ENCODE results near the gene SHC2. TPM values are rescaled to one million over a fixed set of nuclear protein-coding genes. Genes with fewer than 3 reads are reported as not detected.

Gene SHC2
- total RNA-seq, 1 experiment from 2014 or later: 6.7 TPM

GRCh38 chr19:493391-494170 lies 32.7 kb upstream of the SHC2 start:
- no peak for DNase-seq (ENCODE audit: low read depth, low spot score)
- intact Hi-C loops (cut with micrococcal nuclease; ENCODE audit: unreplicated experiment) (no loop called here), in situ Hi-C loops (cut with HindIII; ENCODE audit: low pct_unique_long_range_greater_than_20kb, low sequenced_read_pairs) (no loop called here)
- Histone ChIP-seq H3K9me3 (ENCODE audit: control insufficient read depth, insufficient read depth, low read depth, low read length) (no peaks in the 10 kb centered on the region), H3K27me3 (ENCODE audit: control insufficient read depth, insufficient read depth, low read length) (no peaks in the 10 kb centered on the region), H3K4me1 (ENCODE audit: control insufficient read depth, insufficient read depth, low read length) (peaks cover 10% of the 10 kb centered on the region), H3K36me3 (ENCODE audit: control insufficient read depth, insufficient read depth, low read length) (no peaks in the 10 kb centered on the region; the same call in 1 of the 2 replicates), H3K27ac (ENCODE audit: low read length) (peak overlapping the region; percentile 69), H3K4me3 (ENCODE audit: low read depth in 2 of 2, low read length in 2 of 2) (no peak overlapping the region)
- ChIA-PET POLR2A (no interaction called here), CTCF (no interaction called here)
- BruUV-seq (replicated peaks): no TSS peak
- TF ChIP-seq SIN3A (IDR thresholded peaks at IDR 0.05; ENCODE audit: borderline replicate concordance, insufficient read depth, low read depth, low read length): no peak
- TF ChIP-seq CTCF (IDR thresholded peaks at IDR 0.05): no peak
- TF ChIP-seq TCF7L2 (IDR thresholded peaks at IDR 0.05; ENCODE audit: low read depth, low read length): no peak
- TF ChIP-seq POLR2AphosphoS5 (IDR thresholded peaks at IDR 0.05; ENCODE audit: low read depth, low read length): no peak
- TF ChIP-seq REST (IDR thresholded peaks at IDR 0.05; ENCODE audit: insufficient read depth in 1 of 2, low read depth in 2 of 2, low read length in 1 of 2): no peak
- no peak for ATAC-seq

GRCh38 chr19:492091-492531 lies 31.3 kb upstream of the SHC2 start:
- ATAC-seq (no peak), DNase-seq (ENCODE audit: low read depth, low spot score) (no peak)
- intact Hi-C loops (cut with micrococcal nuclease; ENCODE audit: unreplicated experiment) (no loop called here), in situ Hi-C loops (cut with HindIII; ENCODE audit: low pct_unique_long_range_greater_than_20kb, low sequenced_read_pairs) (no loop called here)
- TF ChIP-seq REST (IDR thresholded peaks at IDR 0.05; ENCODE audit: insufficient read depth in 1 of 2, low read depth in 2 of 2, low read length in 1 of 2): no peak
- TF ChIP-seq CTCF (IDR thresholded peaks at IDR 0.05): no peak
- no peak for TF ChIP-seq POLR2AphosphoS5 (IDR thresholded peaks at IDR 0.05; ENCODE audit: low read depth, low read length)
- TF ChIP-seq TCF7L2 (IDR thresholded peaks at IDR 0.05; ENCODE audit: low read depth, low read length): no peak
- TF ChIP-seq SIN3A (IDR thresholded peaks at IDR 0.05; ENCODE audit: borderline replicate concordance, insufficient read depth, low read depth, low read length): no peak
- CTCF ChIA-PET: no interaction called here
- POLR2A ChIA-PET: no interaction called here
- H3K4me1 ChIP-seq (ENCODE audit: control insufficient read depth, insufficient read depth, low read length): peaks cover 14% of the 10 kb centered on the region
- no peaks in the 10 kb centered on the region; the same call in 1 of the 2 replicates for H3K36me3 ChIP-seq (ENCODE audit: control insufficient read depth, insufficient read depth, low read length)
- no peak overlapping the region for H3K4me3 ChIP-seq (ENCODE audit: low read depth in 2 of 2, low read length in 2 of 2)
- no peaks in the 10 kb centered on the region for H3K9me3 ChIP-seq (ENCODE audit: control insufficient read depth, insufficient read depth, low read depth, low read length)
- no peaks in the 10 kb centered on the region for H3K27me3 ChIP-seq (ENCODE audit: control insufficient read depth, insufficient read depth, low read length)
- peak overlapping the region; percentile 54; the same call in 1 of the 2 replicates for H3K27ac ChIP-seq (ENCODE audit: low read length)
- no TSS peak for BruUV-seq (replicated peaks)
